ENCODE measurements around the gene SCGB1D1.
"Not testable (repeated sequence)": the region's sequence is repeated elsewhere in the genome, so short reads cannot be mapped to it uniquely, and the experiment has no call there.

- TF ChIP-seq CTCF, POLR2A (IDR thresholded peaks at IDR 0.05): not testable (repeated sequence)
Observed at GRCh38 chr11:62195010-62195409, 5.0 kb downstream of the SCGB1D1 start.
